Measurements from ENCODE around the gene MTFR1L. TPM values are rescaled to one million over a fixed set of nuclear protein-coding genes. Genes with fewer than 3 reads are reported as not detected.
A peak's percentile ranks its signal among the peaks of the same experiment; 100 is the strongest.

The MTFR1L gene
- total RNA-seq, 1 experiment from 2014 or later = 26.2 TPM

GRCh38 chr1:25871704-25872494 lies 52.1 kb downstream of the MTFR1L start:
- H3K4me3 Mint-ChIP-seq (ENCODE audit: unreplicated experiment) = no peak overlapping the region
- ChIA-PET POLR2A (no interaction called here), CTCF (no interaction called here)
- Histone ChIP-seq H3K4me1 (peaks cover 28% of the 10 kb centered on the region), H3K4me3 (ENCODE audit: low read depth, low read length) (no peak overlapping the region), H3K27me3 (replicated peaks; ENCODE audit: control insufficient read depth, insufficient read depth, low read length) (no peaks in the 10 kb centered on the region), H3K9me3 (no peaks in the 10 kb centered on the region), H3K36me3 (ENCODE audit: control insufficient read depth, insufficient read depth, low read length) (no peaks in the 10 kb centered on the region)
- DNase-seq = no peak
- H3K27ac Mint-ChIP-seq (ENCODE audit: unreplicated experiment) = no peak overlapping the region
- no TSS peak for BruUV-seq (replicated peaks)
- intact Hi-C loops (cut with micrococcal nuclease; ENCODE audit: unreplicated experiment) = no loop called here
- H3K9me3 Mint-ChIP-seq (ENCODE audit: unreplicated experiment) = no peaks in the 10 kb centered on the region
- H3K4me1 Mint-ChIP-seq (ENCODE audit: low read depth, unreplicated experiment) = peaks cover 7% of the 10 kb centered on the region
- H3K36me3 Mint-ChIP-seq (ENCODE audit: insufficient read depth, unreplicated experiment) = peaks cover 15% of the 10 kb centered on the region
- no peak for TF ChIP-seq CTCF (IDR thresholded peaks at IDR 0.05; ENCODE audit: insufficient read depth in 1 of 2, low read depth in 1 of 2, low read length in 1 of 2, severe bottlenecking in 1 of 2, unreplicated experiment in 1 of 2)
- no peaks in the 10 kb centered on the region for H3K27me3 Mint-ChIP-seq (ENCODE audit: insufficient read depth, unreplicated experiment)

GRCh38 chr1:25872713-25873112 lies 53.0 kb downstream of the MTFR1L start:
- no peak overlapping the region for H3K4me3 Mint-ChIP-seq (ENCODE audit: unreplicated experiment)

GRCh38 chr1:25873120-25873519 lies 53.4 kb downstream of the MTFR1L start:
- peak in 1 of 2 experiments; percentile 29 for DNase-seq
- Histone ChIP-seq H3K36me3 (ENCODE audit: control insufficient read depth, insufficient read depth, low read length) (no peaks in the 10 kb centered on the region), H3K9me3 (no peaks in the 10 kb centered on the region), H3K27me3 (replicated peaks; ENCODE audit: control insufficient read depth, insufficient read depth, low read length) (no peaks in the 10 kb centered on the region), H3K4me1 (peaks cover 16% of the 10 kb centered on the region), H3K4me3 (ENCODE audit: low read depth, low read length) (no peak overlapping the region)
- intact Hi-C loops (cut with micrococcal nuclease; ENCODE audit: unreplicated experiment) = no loop called here
- Mint-ChIP-seq H3K27me3 (ENCODE audit: insufficient read depth, unreplicated experiment) (no peaks in the 10 kb centered on the region), H3K9me3 (ENCODE audit: unreplicated experiment) (no peaks in the 10 kb centered on the region), H3K27ac (ENCODE audit: unreplicated experiment) (no peak overlapping the region), H3K4me1 (ENCODE audit: low read depth, unreplicated experiment) (peaks cover 8% of the 10 kb centered on the region), H3K4me3 (ENCODE audit: unreplicated experiment) (no peak overlapping the region), H3K36me3 (ENCODE audit: insufficient read depth, unreplicated experiment) (peaks cover 4% of the 10 kb centered on the region)
- TF ChIP-seq CTCF (IDR thresholded peaks at IDR 0.05; ENCODE audit: insufficient read depth in 1 of 2, low read depth in 1 of 2, low read length in 1 of 2, severe bottlenecking in 1 of 2, unreplicated experiment in 1 of 2) = no peak
- POLR2A ChIA-PET = no interaction called here
- CTCF ChIA-PET = no interaction called here
- BruUV-seq (replicated peaks) = TSS peak; percentile 17

More at GRCh38 chr1:25872713-25873112, 53.0 kb downstream of the MTFR1L start:
- CTCF ChIA-PET = no interaction called here
- H3K4me3 ChIP-seq (ENCODE audit: low read depth, low read length) = no peak overlapping the region
- H3K4me1 ChIP-seq = peaks cover 21% of the 10 kb centered on the region
- Mint-ChIP-seq H3K27me3 (ENCODE audit: insufficient read depth, unreplicated experiment) (no peaks in the 10 kb centered on the region), H3K9me3 (ENCODE audit: unreplicated experiment) (no peaks in the 10 kb centered on the region), H3K36me3 (ENCODE audit: insufficient read depth, unreplicated experiment) (peaks cover 8% of the 10 kb centered on the region), H3K4me1 (ENCODE audit: low read depth, unreplicated experiment) (peaks cover 8% of the 10 kb centered on the region), H3K27ac (ENCODE audit: unreplicated experiment) (no peak overlapping the region)
- intact Hi-C loops (cut with micrococcal nuclease; ENCODE audit: unreplicated experiment) = no loop called here
- no peaks in the 10 kb centered on the region for H3K36me3 ChIP-seq (ENCODE audit: control insufficient read depth, insufficient read depth, low read length)
- H3K9me3 ChIP-seq = no peaks in the 10 kb centered on the region
- TF ChIP-seq CTCF (IDR thresholded peaks at IDR 0.05; ENCODE audit: insufficient read depth in 1 of 2, low read depth in 1 of 2, low read length in 1 of 2, severe bottlenecking in 1 of 2, unreplicated experiment in 1 of 2) = no peak
- no peak for DNase-seq
- no TSS peak for BruUV-seq (replicated peaks)
- POLR2A ChIA-PET = no interaction called here
- H3K27me3 ChIP-seq (replicated peaks; ENCODE audit: control insufficient read depth, insufficient read depth, low read length) = no peaks in the 10 kb centered on the region

All from Caco-2 (cell line).